ENCODE measurements around the gene KRT83.

DNA sequence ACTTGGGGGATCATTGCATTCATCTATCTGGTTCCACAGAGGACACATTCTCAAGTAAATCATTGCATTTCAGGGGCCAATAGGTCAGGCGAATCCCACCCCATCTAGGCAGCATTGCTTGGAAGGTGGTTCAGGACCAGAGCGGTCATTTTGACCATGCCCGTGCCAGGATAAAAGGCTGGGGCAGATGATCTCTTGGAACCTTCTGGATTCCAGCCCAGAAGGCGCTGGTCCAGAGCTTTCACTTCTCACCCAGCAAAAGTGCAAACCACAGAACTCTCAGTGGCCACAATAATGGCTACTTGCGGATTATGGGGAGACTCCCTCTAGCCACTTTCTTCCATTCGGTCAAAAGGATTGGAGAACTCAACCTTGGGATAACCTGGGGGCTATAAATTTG is 46.7 kb upstream of the KRT83 start:
- TF ChIP-seq, protein P1, sequence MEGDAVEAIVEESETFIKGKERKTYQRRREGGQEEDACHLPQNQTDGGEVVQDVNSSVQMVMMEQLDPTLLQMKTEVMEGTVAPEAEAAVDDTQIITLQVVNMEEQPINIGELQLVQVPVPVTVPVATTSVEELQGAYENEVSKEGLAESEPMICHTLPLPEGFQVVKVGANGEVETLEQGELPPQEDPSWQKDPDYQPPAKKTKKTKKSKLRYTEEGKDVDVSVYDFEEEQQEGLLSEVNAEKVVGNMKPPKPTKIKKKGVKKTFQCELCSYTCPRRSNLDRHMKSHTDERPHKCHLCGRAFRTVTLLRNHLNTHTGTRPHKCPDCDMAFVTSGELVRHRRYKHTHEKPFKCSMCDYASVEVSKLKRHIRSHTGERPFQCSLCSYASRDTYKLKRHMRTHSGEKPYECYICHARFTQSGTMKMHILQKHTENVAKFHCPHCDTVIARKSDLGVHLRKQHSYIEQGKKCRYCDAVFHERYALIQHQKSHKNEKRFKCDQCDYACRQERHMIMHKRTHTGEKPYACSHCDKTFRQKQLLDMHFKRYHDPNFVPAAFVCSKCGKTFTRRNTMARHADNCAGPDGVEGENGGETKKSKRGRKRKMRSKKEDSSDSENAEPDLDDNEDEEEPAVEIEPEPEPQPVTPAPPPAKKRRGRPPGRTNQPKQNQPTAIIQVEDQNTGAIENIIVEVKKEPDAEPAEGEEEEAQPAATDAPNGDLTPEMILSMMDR (conservative IDR thresholded peaks at IDR 0.05; ENCODE audit: low read depth, low read length) = no peak
- TF ChIP-seq EZH2 (IDR thresholded peaks at IDR 0.05; ENCODE audit: borderline replicate concordance, low read depth, low read length, poor library complexity, severe bottlenecking) = no peak

Measured in A673 (cell line).